ENCODE results near the gene STK32B. TPM values are rescaled to one million over a fixed set of nuclear protein-coding genes. Genes with fewer than 3 reads are reported as not detected.
A peak's percentile ranks its signal among the peaks of the same experiment; 100 is the strongest.
"Not testable (repeated sequence)": the region's sequence is repeated elsewhere in the genome, so short reads cannot be mapped to it uniquely, and the experiment has no call there.

STK32B gene
- total RNA-seq, result 1 to 10 TPM; 2.2 to 5.0 (median 4.6) TPM

GRCh38 chr4:5051278-5052203 is at the start of gene STK32B:
Gene STK32B, plus strand, starts transcription at chr4:5051480.
- no peaks in the 10 kb centered on the region for H3K27me3 ChIP-seq
- H3K36me3 ChIP-seq, result no peaks in the 10 kb centered on the region
- no peaks in the 10 kb centered on the region for H3K9me3 ChIP-seq
- peak within 1 kb of the TSS; percentile 63 to 72 (median 71) for H3K4me3 ChIP-seq
- TF ChIP-seq CTCF (IDR thresholded peaks at IDR 0.05) (no peak), POLR2AphosphoS5 (IDR thresholded peaks at IDR 0.05) (no peak)
- H3K4me1 ChIP-seq, result peaks cover 0 to 4% of the 10 kb centered on the region in 2 donors
- no peak within 1 kb of the TSS for H3K27ac ChIP-seq
- peak in 1 of 2 donors; percentile 64 for DNase-seq (ENCODE audit: low spot score in 2 of 2)
- intact Hi-C loops (cut with DNase I; ENCODE audit: low total_unique reads), result no loop called here

- not testable (repeated sequence) for H3K36me3 ChIP-seq; H3K4me1 ChIP-seq; DNase-seq (ENCODE audit: low spot score in 2 of 2); H3K4me3 ChIP-seq; H3K9me3 ChIP-seq; H3K27ac ChIP-seq
- intact Hi-C loops (cut with DNase I; ENCODE audit: low total_unique reads), result loop anchor here (5.0 kb wide), 1 partner anchor 256 kb away; no protein-coding TSS in a partner anchor
- peaks cover 0 to 12% of the 10 kb centered on the region in 2 donors for H3K27me3 ChIP-seq
These were observed 49.6 kb upstream of the STK32B start for GRCh38 chr4:5001641-5002040.

GRCh38 chr4:5003372-5003857 is 47.9 kb upstream of the STK32B start:
- no peaks in the 10 kb centered on the region for H3K36me3 ChIP-seq
- H3K27me3 ChIP-seq, result peaks cover 0 to 12% of the 10 kb centered on the region in 2 donors
- no peaks in the 10 kb centered on the region for H3K4me1 ChIP-seq
- no peak overlapping the region for H3K4me3 ChIP-seq
- H3K9me3 ChIP-seq, result no peaks in the 10 kb centered on the region
- no peak for DNase-seq (ENCODE audit: low spot score in 2 of 2)
- H3K27ac ChIP-seq, result no peak overlapping the region
- no peak for TF ChIP-seq CTCF (IDR thresholded peaks at IDR 0.05)
- no peak for TF ChIP-seq POLR2AphosphoS5 (IDR thresholded peaks at IDR 0.05)
- TF ChIP-seq POLR2A (IDR thresholded peaks at IDR 0.05), result no peak
- intact Hi-C loops (cut with DNase I; ENCODE audit: low total_unique reads), result loop anchor here (5.0 kb wide), 1 partner anchor 254 kb away; no protein-coding TSS in a partner anchor

GRCh38 chr4:5003918-5004317 is 47.4 kb upstream of the STK32B start:
- intact Hi-C loops (cut with DNase I; ENCODE audit: low total_unique reads), result loop anchor here (5.0 kb wide), 1 partner anchor 253 kb away; no protein-coding TSS in a partner anchor
- no peak for TF ChIP-seq CTCF (IDR thresholded peaks at IDR 0.05)
- no peak for TF ChIP-seq POLR2AphosphoS5 (IDR thresholded peaks at IDR 0.05)
- TF ChIP-seq POLR2A (IDR thresholded peaks at IDR 0.05), result no peak
- H3K36me3 ChIP-seq, result no peaks in the 10 kb centered on the region
- no peaks in the 10 kb centered on the region for H3K9me3 ChIP-seq
- H3K27ac ChIP-seq, result no peak overlapping the region
- H3K4me1 ChIP-seq, result no peaks in the 10 kb centered on the region
- H3K4me3 ChIP-seq, result no peak overlapping the region
- DNase-seq (ENCODE audit: low spot score in 2 of 2), result no peak
- peaks cover 0 to 12% of the 10 kb centered on the region in 2 donors for H3K27me3 ChIP-seq

- Histone ChIP-seq H3K36me3 (no peaks in the 10 kb centered on the region), H3K4me1 (no peaks in the 10 kb centered on the region), H3K9me3 (no peaks in the 10 kb centered on the region), H3K27ac (no peak overlapping the region), H3K27me3 (peaks cover 0 to 12% of the 10 kb centered on the region in 2 donors), H3K4me3 (no peak overlapping the region)
- intact Hi-C loops (cut with DNase I; ENCODE audit: low total_unique reads), result loop anchor here (5.0 kb wide), 1 partner anchor 253 kb away; no protein-coding TSS in a partner anchor
- DNase-seq (ENCODE audit: low spot score in 2 of 2), result no peak
- TF ChIP-seq CTCF (IDR thresholded peaks at IDR 0.05) (no peak), POLR2AphosphoS5 (IDR thresholded peaks at IDR 0.05) (no peak), POLR2A (IDR thresholded peaks at IDR 0.05) (no peak)
These were observed 46.8 kb upstream of the STK32B start for GRCh38 chr4:5004496-5004895.

- H3K4me3 ChIP-seq, result not testable (repeated sequence)
These were observed 44.3 kb upstream of the STK32B start for GRCh38 chr4:5006932-5007331.

More at GRCh38 chr4:5006932-5007331, 44.3 kb upstream of the STK32B start:
- H3K9me3 ChIP-seq; H3K4me1 ChIP-seq; H3K36me3 ChIP-seq; intact Hi-C loops (cut with DNase I; ENCODE audit: low total_unique reads); DNase-seq (ENCODE audit: low spot score in 2 of 2); H3K27ac ChIP-seq: not testable (repeated sequence)
- peaks cover 0 to 12% of the 10 kb centered on the region in 2 donors for H3K27me3 ChIP-seq
